SU-DHL-6 (cell line): ENCODE measurements around the gene ATP9B.

Experiments used
- H2AFZ ChIP-seq: fragments of 200-600 bp; sonication (generic); 2 replicates; pipeline ENCODE4 v1.6.1; 2014; ENCODE audit warnings: low read depth, mild to moderate bottlenecking, moderate library complexity, mixed read lengths, antibody characterized with exemption, low read length; ENCODE audit not compliant: severe bottlenecking
- H3F3A ChIP-seq: fragments of 200-600 bp; shearing (Covaris generic); 2 replicates; pipeline ENCODE4 v1.6.0; 2016; ENCODE audit warnings: antibody characterized with exemption, mild to moderate bottlenecking; ENCODE audit not compliant: insufficient read depth
- H3K27ac ChIP-seq: fragments of 200-600 bp; sonication (generic); 2 replicates; pipeline ENCODE4 v1.5.1; 2016; ENCODE audit warnings: low read depth, mild to moderate bottlenecking, low read length, moderate library complexity, mixed read lengths
- H3K27me3 ChIP-seq: fragments of 200-600 bp; sonication (generic), shearing (Covaris generic); 2 replicates; pipeline ENCODE4 v1.6.0; 2014; ENCODE audit warnings: mild to moderate bottlenecking, low read length
- H3K36me3 ChIP-seq: fragments of 200-600 bp; sonication (generic); 2 replicates; pipeline ENCODE4 v1.6.1; 2014; ENCODE audit warnings: mild to moderate bottlenecking, low read length, mixed read lengths
- H3K4me2 ChIP-seq: fragments of 300-600, 200-600 bp; shearing (Covaris generic), sonication (generic); 2 replicates; pipeline ENCODE4 v1.6.0; 2014; ENCODE audit warnings: low read length, low read depth, mild to moderate bottlenecking; ENCODE audit not compliant: poor library complexity, severe bottlenecking
- H3K4me3 ChIP-seq: fragments of 200-600 bp; sonication (generic); 2 replicates; pipeline ENCODE4 v1.5.1; 2014; ENCODE audit warnings: antibody characterized with exemption, low read length, mild to moderate bottlenecking, mixed read lengths; ENCODE audit not compliant: insufficient read depth, poor library complexity, severe bottlenecking
- H3K79me2 ChIP-seq: fragments of 200-600 bp; sonication (generic); 2 replicates; pipeline ENCODE4 v1.6.1; 2014; ENCODE audit warnings: mild to moderate bottlenecking, low read length, moderate library complexity; ENCODE audit not compliant: insufficient read depth
- H3K9ac ChIP-seq: fragments of 200-600 bp; sonication (generic); 2 replicates; pipeline ENCODE4 v1.7.0; 2014; ENCODE audit warnings: mild to moderate bottlenecking, low read length
- H3K9me2 ChIP-seq: fragments of 200-600 bp; sonication (generic); replicated peaks from 2 replicates; pipeline ENCODE4 v1.6.1; 2014; ENCODE audit warnings: low read length; ENCODE audit not compliant: insufficient read depth
- H3K9me3 ChIP-seq: fragments of 200-600 bp; sonication (generic); 2 replicates; pipeline ENCODE4 v1.6.1; 2014; ENCODE audit warnings: low read length, mixed read lengths; ENCODE audit not compliant: insufficient read depth
- H4K20me1 ChIP-seq: fragments of 200-600 bp; sonication (generic); 2 replicates; pipeline ENCODE4 v1.6.1; 2014; ENCODE audit warnings: low read depth, mild to moderate bottlenecking, antibody characterized with exemption, low read length, moderate library complexity, mixed read lengths
- CTCF ChIP-seq: fragments of 200-600 bp; sonication (generic); IDR thresholded peaks from one replicate; pipeline ENCODE4 v1.5.1; 2017; ENCODE audit warnings: antibody characterized with exemption, mild to moderate bottlenecking, low read length, moderate library complexity; ENCODE audit not compliant: insufficient read depth, poor library complexity, severe bottlenecking
- EZH2phosphoT487 ChIP-seq: fragments of 200-600 bp; sonication (generic), shearing (Covaris generic); conservative IDR thresholded peaks from 2 replicates; pipeline ENCODE4 v1.6.1; 2018; ENCODE audit warnings: mild to moderate bottlenecking, antibody characterized with exemption, low read length, moderate library complexity, mixed read lengths

Gene ATP9B

GRCh38 chr18:79329786-79330185 lies 260.6 kb downstream of the ATP9B start:
- no peak overlapping the region for H3K4me2 ChIP-seq
- no peak overlapping the region for H3K9ac ChIP-seq
- H3K79me2 ChIP-seq = no peaks in the 10 kb centered on the region
- H3K36me3 ChIP-seq = no peaks in the 10 kb centered on the region
- no peak overlapping the region for H2AFZ ChIP-seq
- no peaks in the 10 kb centered on the region for H3F3A ChIP-seq
- H4K20me1 ChIP-seq = no peaks in the 10 kb centered on the region
- no peak overlapping the region for H3K4me3 ChIP-seq
- H3K27ac ChIP-seq = no peak overlapping the region
- no peaks in the 10 kb centered on the region for H3K9me3 ChIP-seq
- H3K9me2 ChIP-seq = no peaks in the 10 kb centered on the region
- no peaks in the 10 kb centered on the region for H3K27me3 ChIP-seq
- no peak for TF ChIP-seq CTCF
- no peak for TF ChIP-seq EZH2phosphoT487

- H3K27ac ChIP-seq = no peak overlapping the region
- TF ChIP-seq CTCF = no peak
- TF ChIP-seq EZH2phosphoT487 = no peak
- no peaks in the 10 kb centered on the region for H3K79me2 ChIP-seq
- H3K4me3 ChIP-seq = no peak overlapping the region
- H3K9me2 ChIP-seq = no peaks in the 10 kb centered on the region
- no peaks in the 10 kb centered on the region for H3F3A ChIP-seq
- H4K20me1 ChIP-seq = no peaks in the 10 kb centered on the region
- no peak overlapping the region for H2AFZ ChIP-seq
- H3K36me3 ChIP-seq = no peaks in the 10 kb centered on the region
- H3K27me3 ChIP-seq = no peaks in the 10 kb centered on the region
- no peaks in the 10 kb centered on the region for H3K9me3 ChIP-seq
- H3K4me2 ChIP-seq = no peak overlapping the region
- H3K9ac ChIP-seq = no peak overlapping the region
Observed at GRCh38 chr18:79332646-79333045, 263.5 kb downstream of the ATP9B start.

- Histone ChIP-seq H2AFZ (no peak overlapping the region), H4K20me1 (no peaks in the 10 kb centered on the region), H3K27me3 (no peaks in the 10 kb centered on the region), H3K4me3 (no peak overlapping the region), H3K9me2 (no peaks in the 10 kb centered on the region), H3K79me2 (no peaks in the 10 kb centered on the region), H3K4me2 (no peak overlapping the region), H3F3A (no peaks in the 10 kb centered on the region), H3K9me3 (no peaks in the 10 kb centered on the region), H3K9ac (no peak overlapping the region), H3K36me3 (no peaks in the 10 kb centered on the region), H3K27ac (no peak overlapping the region)
- no peak for TF ChIP-seq EZH2phosphoT487
- no peak for TF ChIP-seq CTCF
Observed at GRCh38 chr18:79333046-79333445, 263.9 kb downstream of the ATP9B start.
